Suprapubic skin (tissue), 4 donors: ENCODE data around the gene GAL3ST1. TPM values are rescaled to one million over a fixed set of nuclear protein-coding genes. Genes with fewer than 3 reads are reported as not detected.

Experiments used
- DNase-seq, 2 donors: peaks; one replicate each; pipeline ENCODE4 v3.0.0-alpha.2; 2019; ENCODE audit warnings: low spot score in 2 of 2
- H3K27ac ChIP-seq: fragments of 200-600 bp; sonication (generic); one replicate; pipeline ENCODE4 v1.5.1; 2019
- H3K27me3 ChIP-seq: fragments of 200-600 bp; sonication (generic); one replicate; pipeline ENCODE4 v1.5.1; 2019
- H3K36me3 ChIP-seq: fragments of 200-600 bp; sonication (generic); one replicate; pipeline ENCODE4 v1.5.1; 2019
- H3K4me1 ChIP-seq: fragments of 200-600 bp; sonication (generic); one replicate; pipeline ENCODE4 v1.5.1; 2019
- H3K4me3 ChIP-seq: fragments of 200-600 bp; sonication (generic); one replicate; pipeline ENCODE4 v1.5.1; 2019; ENCODE audit warnings: mild to moderate bottlenecking
- H3K9me3 ChIP-seq: fragments of 200-600 bp; sonication (generic); one replicate; pipeline ENCODE4 v1.5.1; 2019
- EP300 ChIP-seq: sonication (generic); formaldehyde crosslinking; IDR thresholded peaks from one replicate; pipeline ENCODE4 v1.6.1; 2017; ENCODE audit warnings: antibody characterized with exemption
- POLR2A ChIP-seq, 2 donors: fragments of 450-650 bp; IDR thresholded peaks; one replicate each; pipeline ENCODE4 v1.6.1; 2017; ENCODE audit warnings: antibody characterized with exemption in 2 of 2, mild to moderate bottlenecking in 2 of 2, moderate library complexity in 2 of 2
- POLR2AphosphoS5 ChIP-seq, 3 donors: sonication (generic); formaldehyde crosslinking; IDR thresholded peaks; one replicate each; pipeline ENCODE4 v1.6.1; 2017; ENCODE audit warnings: antibody characterized with exemption in 3 of 3
- WGBS: methylation state at CpG from one replicate; pipeline ENCODE4 v1.1.5; 2018; 5-methylcytosine and 5-hydroxymethylcytosine counted together
- total RNA-seq, 4 donors: library from RNA; depleted of rRNA; stranded (reverse); fragments of >200 nt; gene quantifications; one replicate each; pipeline ENCODE4 v1.1.0, GENCODE V29; 2016
- TF ChIP-seq, protein P1 (sequence below), 2 donors: fragments of 200-600 bp in 1 of 2; fragments of 450-650 bp in 1 of 2; sonication (generic) in 1 of 2; IDR thresholded peaks; one replicate each; pipeline ENCODE4 v1.5.1; 2016 to 2019; ENCODE audit warnings: antibody characterized with exemption in 2 of 2, mild to moderate bottlenecking in 1 of 2, moderate library complexity in 1 of 2

GAL3ST1 gene
- total RNA-seq, 4 donors from 2014 or later = 1.2 to 3.7 (median 2.4) TPM

DNA sequence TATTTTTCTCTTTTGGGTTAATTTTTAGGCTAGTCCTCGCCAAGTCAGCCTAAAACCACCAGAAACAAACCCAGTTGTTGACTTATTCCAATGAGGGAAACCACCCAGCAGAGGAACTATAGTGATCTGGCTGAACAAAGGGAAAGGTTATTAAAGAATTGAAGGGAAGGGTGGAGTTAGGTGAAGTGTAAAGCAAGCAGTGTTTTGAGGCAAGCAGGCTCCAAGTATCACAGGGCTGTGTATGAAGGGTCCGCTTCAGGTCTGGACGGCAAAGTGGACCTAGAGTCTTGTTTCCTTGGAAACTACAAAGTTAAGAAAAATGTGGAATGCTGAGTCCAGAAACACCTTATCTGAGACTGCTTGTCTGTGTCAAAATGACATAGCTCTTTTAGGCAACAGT, 29.3 kb upstream of the GAL3ST1 start:
- no peaks in the 10 kb centered on the region for H3K27me3 ChIP-seq
- TF ChIP-seq POLR2AphosphoS5 (IDR thresholded peaks at IDR 0.05) (no peak), POLR2A (IDR thresholded peaks at IDR 0.05) (no peak), EP300 (no peak)
- TF ChIP-seq, protein P1, sequence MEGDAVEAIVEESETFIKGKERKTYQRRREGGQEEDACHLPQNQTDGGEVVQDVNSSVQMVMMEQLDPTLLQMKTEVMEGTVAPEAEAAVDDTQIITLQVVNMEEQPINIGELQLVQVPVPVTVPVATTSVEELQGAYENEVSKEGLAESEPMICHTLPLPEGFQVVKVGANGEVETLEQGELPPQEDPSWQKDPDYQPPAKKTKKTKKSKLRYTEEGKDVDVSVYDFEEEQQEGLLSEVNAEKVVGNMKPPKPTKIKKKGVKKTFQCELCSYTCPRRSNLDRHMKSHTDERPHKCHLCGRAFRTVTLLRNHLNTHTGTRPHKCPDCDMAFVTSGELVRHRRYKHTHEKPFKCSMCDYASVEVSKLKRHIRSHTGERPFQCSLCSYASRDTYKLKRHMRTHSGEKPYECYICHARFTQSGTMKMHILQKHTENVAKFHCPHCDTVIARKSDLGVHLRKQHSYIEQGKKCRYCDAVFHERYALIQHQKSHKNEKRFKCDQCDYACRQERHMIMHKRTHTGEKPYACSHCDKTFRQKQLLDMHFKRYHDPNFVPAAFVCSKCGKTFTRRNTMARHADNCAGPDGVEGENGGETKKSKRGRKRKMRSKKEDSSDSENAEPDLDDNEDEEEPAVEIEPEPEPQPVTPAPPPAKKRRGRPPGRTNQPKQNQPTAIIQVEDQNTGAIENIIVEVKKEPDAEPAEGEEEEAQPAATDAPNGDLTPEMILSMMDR (IDR thresholded peaks at IDR 0.05) = no peak
- H3K4me3 ChIP-seq = no peak overlapping the region
- WGBS = 75% methylated on average over 3 of the region's 3 CpGs
- peaks cover 34% of the 10 kb centered on the region for H3K4me1 ChIP-seq
- H3K36me3 ChIP-seq = no peaks in the 10 kb centered on the region
- no peak overlapping the region for H3K27ac ChIP-seq
- DNase-seq = no peak
- no peaks in the 10 kb centered on the region for H3K9me3 ChIP-seq

DNA sequence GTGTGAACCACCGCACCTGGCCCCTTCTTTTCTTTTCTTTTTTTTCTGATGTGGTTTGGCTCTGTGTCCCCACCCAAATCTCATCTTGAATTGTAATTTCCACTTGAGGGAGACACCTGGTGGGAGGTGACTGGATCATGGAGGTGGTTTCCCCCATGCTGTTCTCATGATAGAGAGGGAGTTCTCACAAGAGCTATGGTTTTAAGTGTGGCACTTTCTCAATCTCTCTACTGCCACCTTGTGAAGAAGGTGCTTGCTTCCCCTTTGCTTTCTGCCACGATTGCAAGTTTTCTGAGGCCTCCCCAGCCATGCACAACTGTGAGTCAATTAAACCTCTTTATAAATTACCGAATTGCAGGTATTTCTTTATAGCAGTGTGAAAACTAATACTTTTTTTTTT, 27.6 kb upstream of the GAL3ST1 start:
- no peaks in the 10 kb centered on the region for H3K27me3 ChIP-seq
- no peak overlapping the region for H3K4me3 ChIP-seq
- H3K27ac ChIP-seq = no peak overlapping the region
- no peaks in the 10 kb centered on the region for H3K36me3 ChIP-seq
- H3K9me3 ChIP-seq = no peaks in the 10 kb centered on the region
- WGBS = 69% methylated on average over 3 of the region's 3 CpGs
- DNase-seq = no peak
- H3K4me1 ChIP-seq = peaks cover 17% of the 10 kb centered on the region
- TF ChIP-seq, protein P1 (IDR thresholded peaks at IDR 0.05) = no peak
- TF ChIP-seq POLR2AphosphoS5 (IDR thresholded peaks at IDR 0.05) (no peak), POLR2A (IDR thresholded peaks at IDR 0.05) (no peak), EP300 (no peak)

DNA sequence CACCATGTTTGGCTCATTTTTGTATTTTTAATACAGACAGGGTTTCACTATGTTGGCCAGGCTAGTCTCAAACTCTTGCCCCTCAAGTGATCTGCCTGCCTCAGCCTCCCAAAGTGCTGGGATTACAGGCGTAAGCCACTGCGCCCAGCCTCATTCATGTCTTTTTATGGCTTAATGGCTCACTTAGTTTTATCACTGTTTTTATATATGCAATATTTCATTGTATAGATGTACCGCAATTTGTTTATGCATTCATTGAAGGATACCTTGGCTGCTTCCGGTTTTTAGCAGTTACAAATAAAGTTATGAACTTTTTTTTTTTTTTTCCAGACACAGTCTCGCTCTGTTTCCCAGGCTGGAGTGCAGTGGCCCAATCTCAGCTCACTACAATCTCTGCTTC, 27.0 kb upstream of the GAL3ST1 start:
- H3K27ac ChIP-seq = no peak overlapping the region
- no peaks in the 10 kb centered on the region for H3K27me3 ChIP-seq
- no peaks in the 10 kb centered on the region for H3K9me3 ChIP-seq
- no peak overlapping the region for H3K4me3 ChIP-seq
- 92% methylated on average over 5 of the region's 5 CpGs for WGBS
- no peak for DNase-seq
- TF ChIP-seq EP300 (no peak), POLR2AphosphoS5 (IDR thresholded peaks at IDR 0.05) (no peak), POLR2A (IDR thresholded peaks at IDR 0.05) (no peak)
- TF ChIP-seq, protein P1 (IDR thresholded peaks at IDR 0.05) = no peak
- H3K4me1 ChIP-seq = peaks cover 12% of the 10 kb centered on the region
- no peaks in the 10 kb centered on the region for H3K36me3 ChIP-seq

DNA sequence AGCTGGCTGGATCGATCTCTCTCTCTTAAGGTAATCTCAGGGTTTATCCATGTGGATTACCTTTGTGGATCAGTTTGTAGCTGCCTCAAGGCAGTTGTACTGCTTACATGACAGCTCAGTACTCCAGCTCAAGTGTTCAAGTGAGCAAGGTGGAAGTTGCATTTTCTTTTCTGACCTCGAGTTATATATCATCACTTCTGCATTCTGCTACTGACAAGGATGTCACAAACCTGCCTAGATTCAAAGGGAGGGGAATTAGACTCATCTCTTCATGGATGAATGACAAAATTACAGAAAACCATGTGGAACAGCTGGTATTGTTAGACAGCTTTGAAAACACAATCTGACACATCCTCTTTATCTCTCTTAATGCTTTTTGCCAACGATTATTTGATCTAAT, 26.5 kb upstream of the GAL3ST1 start:
- Histone ChIP-seq H3K4me1 (peaks cover 7% of the 10 kb centered on the region), H3K4me3 (no peak overlapping the region), H3K27me3 (no peaks in the 10 kb centered on the region), H3K36me3 (no peaks in the 10 kb centered on the region), H3K9me3 (no peaks in the 10 kb centered on the region), H3K27ac (no peak overlapping the region)
- no peak for DNase-seq
- WGBS = 51% methylated on average over 3 of the region's 3 CpGs
- TF ChIP-seq POLR2A (IDR thresholded peaks at IDR 0.05) = no peak
- TF ChIP-seq, protein P1 (IDR thresholded peaks at IDR 0.05) = no peak
- no peak for TF ChIP-seq EP300
- TF ChIP-seq POLR2AphosphoS5 (IDR thresholded peaks at IDR 0.05) = no peak

DNA sequence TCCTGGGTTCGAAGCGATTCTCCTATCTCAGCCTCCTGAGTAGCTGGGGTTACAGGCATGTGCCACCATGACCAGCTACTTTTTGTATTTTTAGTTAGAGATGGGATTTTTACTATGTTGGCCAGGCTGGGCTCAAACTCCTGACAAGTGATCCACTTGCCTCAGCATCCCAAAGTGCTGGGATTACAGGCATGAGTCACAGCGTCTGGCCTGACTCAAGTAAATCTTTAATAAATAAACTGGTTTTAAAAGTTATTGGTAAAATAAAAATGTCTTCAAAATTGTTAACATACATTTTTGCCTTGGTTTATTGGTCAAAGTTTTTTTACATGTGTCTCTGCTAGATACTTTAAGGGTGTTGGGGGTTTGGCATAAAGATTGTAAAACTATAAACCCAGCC, 24.5 kb upstream of the GAL3ST1 start:
- TF ChIP-seq POLR2AphosphoS5 (IDR thresholded peaks at IDR 0.05) (no peak), EP300 (no peak), POLR2A (IDR thresholded peaks at IDR 0.05) (no peak)
- TF ChIP-seq, protein P1 (IDR thresholded peaks at IDR 0.05) = no peak

More for the DNA sequence above, 24.5 kb upstream of the GAL3ST1 start:
- no peak for DNase-seq
- Histone ChIP-seq H3K4me3 (no peak overlapping the region), H3K27me3 (no peaks in the 10 kb centered on the region), H3K4me1 (no peaks in the 10 kb centered on the region), H3K27ac (no peak overlapping the region), H3K9me3 (no peaks in the 10 kb centered on the region), H3K36me3 (no peaks in the 10 kb centered on the region)
- 83% methylated on average over 3 of the region's 3 CpGs for WGBS
